Activated naive CD4-positive, alpha-beta T cell treated with anti-CD3 and anti-CD28 coated beads for 36 hours (primary cell): ENCODE measurements around the gene COL4A2. TPM values are rescaled to one million over a fixed set of nuclear protein-coding genes. Genes with fewer than 3 reads are reported as not detected.

Experiments
- CTCF ChIA-PET: fragments of 350-600 bp; sonication (Branson Sonifier 250); formaldehyde crosslinking; loops from one replicate; lab custom pipeline; 2021; ENCODE audit warnings: antibody characterized with exemption; lab: Charles Lee
- DNase-seq: peaks from one replicate; pipeline ENCODE4 v3.0.0-alpha.2; 2020
- H3K27ac Mint-ChIP-seq: one replicate; pipeline ENCODE4 v1.8.0; 2021; ENCODE audit warnings: mild to moderate bottlenecking, mixed read lengths
- H3K27me3 Mint-ChIP-seq: one replicate; pipeline ENCODE4 v1.8.0; 2021; ENCODE audit warnings: low read depth, mixed read lengths
- H3K36me3 Mint-ChIP-seq: one replicate; pipeline ENCODE4 v1.8.0; 2021; ENCODE audit warnings: low read depth, mixed read lengths
- H3K4me1 Mint-ChIP-seq: one replicate; pipeline ENCODE4 v1.8.0; 2021; ENCODE audit warnings: low read depth, mixed read lengths
- H3K4me3 Mint-ChIP-seq: one replicate; pipeline ENCODE4 v1.8.0; 2021; ENCODE audit warnings: mild to moderate bottlenecking, moderate library complexity, mixed read lengths
- H3K9me3 Mint-ChIP-seq: one replicate; pipeline ENCODE4 v1.8.0; 2021; ENCODE audit warnings: mixed read lengths
- intact Hi-C: fragments of 100-400 bp; cut with micrococcal nuclease; formaldehyde crosslinking; loops from one replicate; pipeline ENCODE4 v1.15.1; 2023
- total RNA-seq, 2 experiments: library from RNA; stranded (reverse); gene quantifications; one replicate each; pipeline ENCODE4 v1.2.3, GENCODE V29; 2021

COL4A2 gene
- total RNA-seq, 2 experiments from 2014 or later: not detected

DNA sequence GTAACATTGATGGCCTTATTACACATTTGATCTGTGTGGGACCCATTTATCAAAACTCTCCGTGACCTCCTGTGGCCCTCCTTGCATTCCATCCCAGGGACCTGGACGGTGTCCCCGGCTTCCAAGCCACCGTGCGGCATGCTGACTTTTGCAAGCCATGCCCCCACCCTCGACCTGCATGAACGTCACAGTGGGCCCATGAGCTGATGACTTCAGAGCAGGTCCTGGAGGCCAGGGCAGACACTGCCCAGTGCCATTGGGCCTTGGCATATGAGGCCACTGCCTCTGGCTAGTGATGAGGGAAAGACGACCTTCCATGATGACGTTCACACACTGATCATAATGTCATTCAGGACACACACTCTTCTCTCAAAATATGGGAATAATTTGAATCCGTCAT lies 191.7 kb downstream of the COL4A2 start:
- no peaks in the 10 kb centered on the region for H3K9me3 Mint-ChIP-seq
- no peaks in the 10 kb centered on the region for H3K36me3 Mint-ChIP-seq
- no peaks in the 10 kb centered on the region for H3K27me3 Mint-ChIP-seq
- no peak overlapping the region for H3K27ac Mint-ChIP-seq
- CTCF ChIA-PET: no interaction called here
- H3K4me3 Mint-ChIP-seq: no peak overlapping the region
- no peak for DNase-seq
- no peaks in the 10 kb centered on the region for H3K4me1 Mint-ChIP-seq
- intact Hi-C loops: no loop called here

GRCh38 chr13:110499621-110500281 lies 192.7 kb downstream of the COL4A2 start:
- no peak for DNase-seq
- CTCF ChIA-PET: no interaction called here
- Mint-ChIP-seq H3K9me3 (no peaks in the 10 kb centered on the region), H3K4me3 (no peak overlapping the region), H3K27me3 (no peaks in the 10 kb centered on the region), H3K27ac (no peak overlapping the region), H3K36me3 (no peaks in the 10 kb centered on the region), H3K4me1 (no peaks in the 10 kb centered on the region)
- intact Hi-C loops: no loop called here

DNA sequence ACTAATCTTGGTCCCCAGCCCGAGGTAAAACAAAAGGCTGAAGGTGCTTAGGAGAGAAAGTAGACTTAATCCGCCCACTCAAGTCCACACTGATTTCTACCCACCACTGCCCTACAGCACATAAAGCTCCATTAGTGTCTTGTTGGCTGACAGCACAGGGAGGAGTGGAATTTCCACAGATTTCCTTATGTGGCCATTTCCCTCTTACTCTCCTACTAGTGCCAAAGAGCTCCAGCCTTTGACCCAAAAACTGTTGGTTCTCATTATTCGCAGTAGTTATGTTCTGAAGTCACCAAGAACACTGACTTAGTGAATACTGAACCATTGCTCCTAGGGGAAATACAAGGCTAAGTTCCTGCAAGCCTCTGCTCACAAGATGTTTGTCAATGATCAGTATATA lies 193.3 kb downstream of the COL4A2 start:
- intact Hi-C loops: no loop called here
- no peak for DNase-seq
- no peak overlapping the region for H3K4me3 Mint-ChIP-seq
- H3K36me3 Mint-ChIP-seq: no peaks in the 10 kb centered on the region
- no peaks in the 10 kb centered on the region for H3K4me1 Mint-ChIP-seq
- H3K9me3 Mint-ChIP-seq: no peaks in the 10 kb centered on the region
- CTCF ChIA-PET: no interaction called here
- no peak overlapping the region for H3K27ac Mint-ChIP-seq
- H3K27me3 Mint-ChIP-seq: no peaks in the 10 kb centered on the region

DNA sequence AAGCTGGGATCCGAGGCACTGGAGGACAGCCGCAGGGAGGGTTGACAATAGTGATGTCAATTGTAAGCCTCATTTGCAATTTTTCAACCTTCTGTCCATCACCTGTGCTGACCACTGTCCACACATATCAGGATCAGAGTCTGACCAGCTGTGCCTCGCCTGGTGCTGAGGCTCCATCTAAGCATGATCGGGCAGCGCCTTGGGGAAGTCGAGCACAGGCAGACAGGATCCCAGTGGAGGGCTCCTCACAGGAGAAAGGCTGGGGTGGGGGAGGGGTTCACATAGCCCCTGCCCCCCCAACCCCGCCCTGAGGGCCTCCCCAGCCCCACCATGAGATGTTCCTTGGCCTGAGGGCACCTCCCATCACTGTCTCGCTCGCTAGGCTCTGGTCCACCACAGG lies 194.1 kb downstream of the COL4A2 start:
- Mint-ChIP-seq H3K27me3 (no peaks in the 10 kb centered on the region), H3K4me3 (no peak overlapping the region), H3K36me3 (no peaks in the 10 kb centered on the region), H3K27ac (no peak overlapping the region), H3K9me3 (no peaks in the 10 kb centered on the region), H3K4me1 (no peaks in the 10 kb centered on the region)
- no peak for DNase-seq
- CTCF ChIA-PET: no interaction called here
- intact Hi-C loops: no loop called here

DNA sequence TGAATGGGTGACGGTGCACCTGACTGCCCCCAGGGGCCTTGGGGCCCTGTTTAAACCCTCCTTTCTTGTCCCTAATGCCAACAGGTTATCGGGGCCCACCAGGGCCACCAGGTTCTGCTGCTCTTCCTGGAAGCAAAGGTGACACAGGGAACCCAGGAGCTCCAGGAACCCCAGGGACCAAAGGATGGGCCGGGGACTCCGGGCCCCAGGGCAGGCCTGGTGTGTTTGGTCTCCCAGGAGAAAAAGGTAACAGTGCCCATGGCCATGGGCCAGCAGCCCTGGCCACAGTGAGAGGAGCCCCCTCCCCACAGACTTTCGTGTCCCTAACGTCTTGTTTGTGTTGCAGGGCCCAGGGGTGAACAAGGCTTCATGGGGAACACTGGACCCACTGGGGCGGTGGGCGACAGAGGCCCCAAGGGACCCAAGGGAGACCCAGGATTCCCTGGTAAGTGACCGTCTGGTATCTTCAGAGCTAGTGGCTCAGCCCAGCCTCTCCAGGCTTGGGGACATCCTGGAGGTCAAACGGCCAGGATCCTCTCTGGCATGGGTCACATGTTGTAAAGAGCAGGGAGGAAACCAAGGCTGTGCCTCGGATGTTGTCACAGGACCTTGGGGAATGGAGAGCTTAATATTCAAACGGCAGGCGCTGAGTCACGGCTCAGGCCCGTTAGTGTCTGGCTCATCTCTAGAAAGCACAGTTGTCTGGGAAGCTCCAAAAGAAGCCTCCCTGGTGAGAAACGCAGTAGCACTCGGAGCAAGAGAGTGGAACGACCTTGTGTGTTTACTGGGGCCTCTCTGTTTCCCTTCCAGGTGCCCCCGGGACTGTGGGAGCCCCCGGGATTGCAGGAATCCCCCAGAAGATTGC lies 196.2 kb downstream of the COL4A2 start:
- no peaks in the 10 kb centered on the region for H3K36me3 Mint-ChIP-seq
- CTCF ChIA-PET: interaction anchor here (1.5 kb wide), 1 partner anchor 48 kb away, joined by 4 read pairs; no protein-coding TSS in a partner anchor

DNA sequence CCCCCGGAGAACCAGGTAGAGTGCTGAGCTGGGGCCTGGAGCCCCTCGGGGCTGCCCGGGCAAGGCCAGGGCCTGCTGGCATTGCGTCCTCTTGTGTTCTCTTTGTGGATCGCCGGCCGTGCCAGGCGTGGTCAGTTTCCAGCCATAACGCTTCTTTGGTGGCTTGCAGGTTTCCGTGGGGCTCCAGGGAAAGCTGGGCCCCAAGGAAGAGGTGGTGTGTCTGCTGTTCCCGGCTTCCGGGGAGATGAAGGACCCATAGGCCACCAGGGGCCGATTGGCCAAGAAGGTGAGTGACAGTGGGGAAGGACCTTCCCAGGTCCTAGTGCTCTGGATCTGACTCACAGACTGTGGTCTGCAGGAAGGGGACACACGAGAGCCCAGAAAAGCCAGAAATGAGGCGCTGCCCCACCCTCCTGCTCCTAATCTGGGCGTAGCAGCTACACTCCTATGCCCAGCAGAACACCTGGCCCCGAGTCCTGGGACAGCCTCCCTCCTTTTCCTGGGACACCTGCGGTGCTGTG lies 197.0 kb downstream of the COL4A2 start:
- H3K4me3 Mint-ChIP-seq: no peak overlapping the region
- H3K27ac Mint-ChIP-seq: no peak overlapping the region
- H3K36me3 Mint-ChIP-seq: no peaks in the 10 kb centered on the region
- peaks cover 3% of the 10 kb centered on the region for H3K27me3 Mint-ChIP-seq
- no peak for DNase-seq
- CTCF ChIA-PET: interaction anchor here (1.5 kb wide), 1 partner anchor 49 kb away, joined by 4 read pairs; no protein-coding TSS in a partner anchor
- intact Hi-C loops: no loop called here
- no peaks in the 10 kb centered on the region for H3K4me1 Mint-ChIP-seq
- H3K9me3 Mint-ChIP-seq: no peaks in the 10 kb centered on the region

More for the DNA sequence above, 196.2 kb downstream of the COL4A2 start:
- H3K4me3 Mint-ChIP-seq: no peak overlapping the region
- H3K4me1 Mint-ChIP-seq: no peaks in the 10 kb centered on the region
- no peak for DNase-seq
- H3K27me3 Mint-ChIP-seq: peaks cover 3% of the 10 kb centered on the region
- intact Hi-C loops: no loop called here
- no peak overlapping the region for H3K27ac Mint-ChIP-seq
- no peaks in the 10 kb centered on the region for H3K9me3 Mint-ChIP-seq

DNA sequence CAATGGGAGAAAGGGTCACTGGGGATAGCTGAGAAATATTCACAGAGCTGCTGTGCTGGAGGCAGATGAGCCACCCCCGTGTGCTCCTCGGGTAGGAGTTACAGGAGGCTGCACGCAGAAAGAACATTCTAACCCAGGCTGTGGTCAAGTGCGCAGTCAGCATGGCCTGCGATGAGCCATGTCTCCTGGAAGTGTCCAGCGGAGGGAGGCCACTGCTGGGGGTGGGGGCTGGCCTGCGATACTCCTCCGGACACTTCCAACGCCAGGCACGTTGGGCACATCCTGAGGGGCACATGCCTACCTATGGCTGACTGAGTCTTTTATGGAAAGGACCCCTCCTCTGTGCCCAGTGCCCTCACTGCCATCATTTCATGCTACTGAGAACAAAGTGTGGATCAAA lies 198.5 kb downstream of the COL4A2 start:
- CTCF ChIA-PET: no interaction called here
- no peaks in the 10 kb centered on the region for H3K36me3 Mint-ChIP-seq
- H3K27me3 Mint-ChIP-seq: peaks cover 3% of the 10 kb centered on the region
- no peaks in the 10 kb centered on the region for H3K9me3 Mint-ChIP-seq
- no peak for DNase-seq
- no peak overlapping the region for H3K27ac Mint-ChIP-seq
- intact Hi-C loops: no loop called here
- H3K4me3 Mint-ChIP-seq: no peak overlapping the region
- H3K4me1 Mint-ChIP-seq: no peaks in the 10 kb centered on the region

- H3K27ac Mint-ChIP-seq: no peak overlapping the region
- peaks cover 3% of the 10 kb centered on the region for H3K27me3 Mint-ChIP-seq
- H3K36me3 Mint-ChIP-seq: no peaks in the 10 kb centered on the region
- H3K9me3 Mint-ChIP-seq: no peaks in the 10 kb centered on the region
- H3K4me1 Mint-ChIP-seq: no peaks in the 10 kb centered on the region
- DNase-seq: no peak
- H3K4me3 Mint-ChIP-seq: no peak overlapping the region
- CTCF ChIA-PET: no interaction called here
- intact Hi-C loops: no loop called here
Observed at GRCh38 chr13:110506396-110506795, 199.3 kb downstream of the COL4A2 start.

GRCh38 chr13:110506859-110507566 lies 199.9 kb downstream of the COL4A2 start:
- H3K27ac Mint-ChIP-seq: no peak overlapping the region
- no peaks in the 10 kb centered on the region for H3K9me3 Mint-ChIP-seq
- intact Hi-C loops: no loop called here
- H3K36me3 Mint-ChIP-seq: no peaks in the 10 kb centered on the region
- no peak for DNase-seq
- no peaks in the 10 kb centered on the region for H3K4me1 Mint-ChIP-seq
- peaks cover 3% of the 10 kb centered on the region for H3K27me3 Mint-ChIP-seq
- CTCF ChIA-PET: no interaction called here
- no peak overlapping the region for H3K4me3 Mint-ChIP-seq

GRCh38 chr13:110507678-110508381 lies 200.7 kb downstream of the COL4A2 start:
- CTCF ChIA-PET: interaction anchor here (0.6 kb wide), 1 partner anchor 55 kb away, joined by 3 read pairs; no protein-coding TSS in a partner anchor

GRCh38 chr13:110509478-110509926 lies 202.4 kb downstream of the COL4A2 start:
- intact Hi-C loops: no loop called here
- CTCF ChIA-PET: no interaction called here
- Mint-ChIP-seq H3K9me3 (no peaks in the 10 kb centered on the region), H3K36me3 (no peaks in the 10 kb centered on the region), H3K27ac (no peak overlapping the region), H3K4me1 (peaks cover 1% of the 10 kb centered on the region), H3K4me3 (no peak overlapping the region), H3K27me3 (peaks cover 3% of the 10 kb centered on the region)
- DNase-seq: no peak

More at GRCh38 chr13:110507678-110508381, 200.7 kb downstream of the COL4A2 start:
- H3K27ac Mint-ChIP-seq: no peak overlapping the region
- no peaks in the 10 kb centered on the region for H3K36me3 Mint-ChIP-seq
- intact Hi-C loops: no loop called here
- H3K4me3 Mint-ChIP-seq: no peak overlapping the region
- DNase-seq: no peak
- H3K4me1 Mint-ChIP-seq: no peaks in the 10 kb centered on the region
- no peaks in the 10 kb centered on the region for H3K9me3 Mint-ChIP-seq
- peaks cover 3% of the 10 kb centered on the region for H3K27me3 Mint-ChIP-seq
